ENCODE results near the gene ITGB1BP1.

Gene ITGB1BP1

GRCh38 chr2:9424447-9425164, 1.3 kb upstream of the ITGB1BP1 start:
- Histone ChIP-seq H3K36me3 (ENCODE audit: insufficient read depth, low read length) (peaks cover 14% of the 10 kb centered on the region), H3K27me3 (ENCODE audit: insufficient read depth, low read length) (peaks cover 10% of the 10 kb centered on the region; the same call in 1 of the 2 replicates), H3K9ac (ENCODE audit: low read depth, low read length) (peak overlapping the region; percentile 96), H3K4me1 (ENCODE audit: insufficient read depth, low read length) (0 out of 2 replicates have a peak, but pooled peaks cover 9% of the 10 kb centered on the region), H3K27ac (ENCODE audit: low read depth, low read length) (no peak overlapping the region), H3K9me3 (ENCODE audit: insufficient read depth, low read depth, low read length) (no peaks in the 10 kb centered on the region), H3K4me3 (ENCODE audit: low read length) (peak overlapping the region; percentile 99)
- 74% methylated on average over 11 of the region's 11 CpGs for WGBS

GRCh38 chr2:9423922-9424272, 569 bp upstream of the ITGB1BP1 start:
- WGBS: under 1% methylated on average over 21 of the region's 21 CpGs
- H3K4me3 ChIP-seq (ENCODE audit: low read length): peak overlapping the region; percentile 99

GRCh38 chr2:9422321-9423099, 818 bp downstream of the ITGB1BP1 start:
- 5% methylated on average over 42 of the region's 42 CpGs for WGBS
- Histone ChIP-seq H3K4me1 (ENCODE audit: insufficient read depth, low read length) (0 out of 2 replicates have a peak, but pooled peaks cover 9% of the 10 kb centered on the region), H3K27me3 (ENCODE audit: insufficient read depth, low read length) (peaks cover 10% of the 10 kb centered on the region; the same call in 1 of the 2 replicates), H3K4me3 (ENCODE audit: low read length) (peak overlapping the region; percentile 99), H3K27ac (ENCODE audit: low read depth, low read length) (no peak overlapping the region), H3K36me3 (ENCODE audit: insufficient read depth, low read length) (peaks cover 6% of the 10 kb centered on the region; the same call in 1 of the 2 replicates), H3K9me3 (ENCODE audit: insufficient read depth, low read depth, low read length) (no peaks in the 10 kb centered on the region), H3K9ac (ENCODE audit: low read depth, low read length) (peak overlapping the region; percentile 96)

More at GRCh38 chr2:9423922-9424272, 569 bp upstream of the ITGB1BP1 start:
- 0 out of 2 replicates have a peak, but pooled peaks cover 9% of the 10 kb centered on the region for H3K4me1 ChIP-seq (ENCODE audit: insufficient read depth, low read length)
- peak overlapping the region; percentile 95 for H3K27ac ChIP-seq (ENCODE audit: low read depth, low read length)
- H3K9me3 ChIP-seq (ENCODE audit: insufficient read depth, low read depth, low read length): no peaks in the 10 kb centered on the region
- H3K27me3 ChIP-seq (ENCODE audit: insufficient read depth, low read length): peaks cover 10% of the 10 kb centered on the region; the same call in 1 of the 2 replicates
- H3K9ac ChIP-seq (ENCODE audit: low read depth, low read length): peak overlapping the region; percentile 96
- peaks cover 6% of the 10 kb centered on the region for H3K36me3 ChIP-seq (ENCODE audit: insufficient read depth, low read length)

GRCh38 chr2:9420495-9420894, 2.8 kb downstream of the ITGB1BP1 start:
- Histone ChIP-seq H3K9me3 (ENCODE audit: insufficient read depth, low read depth, low read length) (no peaks in the 10 kb centered on the region), H3K4me3 (ENCODE audit: low read length) (no peak overlapping the region), H3K9ac (ENCODE audit: low read depth, low read length) (no peak overlapping the region), H3K27me3 (ENCODE audit: insufficient read depth, low read length) (peaks cover 10% of the 10 kb centered on the region; the same call in 1 of the 2 replicates), H3K4me1 (ENCODE audit: insufficient read depth, low read length) (0 out of 2 replicates have a peak, but pooled peaks cover 9% of the 10 kb centered on the region), H3K36me3 (ENCODE audit: insufficient read depth, low read length) (peaks cover 9% of the 10 kb centered on the region; the same call in 1 of the 2 replicates), H3K27ac (ENCODE audit: low read depth, low read length) (no peak overlapping the region)
- WGBS: 95% methylated on average over 10 of the region's 10 CpGs

GRCh38 chr2:9419541-9419940, 3.8 kb downstream of the ITGB1BP1 start:
- no peak overlapping the region for H3K9ac ChIP-seq (ENCODE audit: low read depth, low read length)
- H3K36me3 ChIP-seq (ENCODE audit: insufficient read depth, low read length): peaks cover 9% of the 10 kb centered on the region; the same call in 1 of the 2 replicates

GRCh38 chr2:9418746-9419145, 4.6 kb downstream of the ITGB1BP1 start:
- Histone ChIP-seq H3K36me3 (ENCODE audit: insufficient read depth, low read length) (peaks cover 9% of the 10 kb centered on the region; the same call in 1 of the 2 replicates), H3K9ac (ENCODE audit: low read depth, low read length) (no peak overlapping the region), H3K4me1 (ENCODE audit: insufficient read depth, low read length) (no peaks in the 10 kb centered on the region), H3K27ac (ENCODE audit: low read depth, low read length) (no peak overlapping the region), H3K27me3 (ENCODE audit: insufficient read depth, low read length) (peaks cover 10% of the 10 kb centered on the region; the same call in 1 of the 2 replicates), H3K4me3 (ENCODE audit: low read length) (no peak overlapping the region), H3K9me3 (ENCODE audit: insufficient read depth, low read depth, low read length) (no peaks in the 10 kb centered on the region)
- 92% methylated on average over 4 of the region's 4 CpGs for WGBS

More at GRCh38 chr2:9419541-9419940, 3.8 kb downstream of the ITGB1BP1 start:
- H3K27ac ChIP-seq (ENCODE audit: low read depth, low read length): no peak overlapping the region
- no peak overlapping the region for H3K4me3 ChIP-seq (ENCODE audit: low read length)
- H3K9me3 ChIP-seq (ENCODE audit: insufficient read depth, low read depth, low read length): no peaks in the 10 kb centered on the region
- 0 out of 2 replicates have a peak, but pooled peaks cover 4% of the 10 kb centered on the region for H3K4me1 ChIP-seq (ENCODE audit: insufficient read depth, low read length)
- peaks cover 10% of the 10 kb centered on the region; the same call in 1 of the 2 replicates for H3K27me3 ChIP-seq (ENCODE audit: insufficient read depth, low read length)
- WGBS: 95% methylated on average over 2 of the region's 3 CpGs

GRCh38 chr2:9417725-9418124, 5.6 kb downstream of the ITGB1BP1 start:
- WGBS: 93% methylated on average over 3 of the region's 3 CpGs
- peaks cover 9% of the 10 kb centered on the region; the same call in 1 of the 2 replicates for H3K36me3 ChIP-seq (ENCODE audit: insufficient read depth, low read length)
- H3K27ac ChIP-seq (ENCODE audit: low read depth, low read length): no peak overlapping the region
- H3K4me3 ChIP-seq (ENCODE audit: low read length): no peak overlapping the region
- H3K9ac ChIP-seq (ENCODE audit: low read depth, low read length): no peak overlapping the region
- H3K9me3 ChIP-seq (ENCODE audit: insufficient read depth, low read depth, low read length): no peaks in the 10 kb centered on the region
- no peaks in the 10 kb centered on the region for H3K4me1 ChIP-seq (ENCODE audit: insufficient read depth, low read length)
- H3K27me3 ChIP-seq (ENCODE audit: insufficient read depth, low read length): peaks cover 10% of the 10 kb centered on the region; the same call in 1 of the 2 replicates

- Histone ChIP-seq H3K4me1 (ENCODE audit: insufficient read depth, low read length) (no peaks in the 10 kb centered on the region), H3K36me3 (ENCODE audit: insufficient read depth, low read length) (peaks cover 12% of the 10 kb centered on the region; the same call in 1 of the 2 replicates)
- WGBS: 91% methylated on average over 7 of the region's 7 CpGs
Observed at GRCh38 chr2:9416962-9417316, 6.4 kb downstream of the ITGB1BP1 start.

GRCh38 chr2:9416267-9416961, 6.9 kb downstream of the ITGB1BP1 start:
- no peak overlapping the region for H3K9ac ChIP-seq (ENCODE audit: low read depth, low read length)
- H3K4me1 ChIP-seq (ENCODE audit: insufficient read depth, low read length): no peaks in the 10 kb centered on the region
- H3K36me3 ChIP-seq (ENCODE audit: insufficient read depth, low read length): peaks cover 13% of the 10 kb centered on the region
- no peaks in the 10 kb centered on the region for H3K27me3 ChIP-seq (ENCODE audit: insufficient read depth, low read length)
- H3K9me3 ChIP-seq (ENCODE audit: insufficient read depth, low read depth, low read length): no peaks in the 10 kb centered on the region
- WGBS: 93% methylated on average over 9 of the region's 9 CpGs
- no peak overlapping the region for H3K27ac ChIP-seq (ENCODE audit: low read depth, low read length)
- no peak overlapping the region for H3K4me3 ChIP-seq (ENCODE audit: low read length)

More at GRCh38 chr2:9416962-9417316, 6.4 kb downstream of the ITGB1BP1 start:
- no peak overlapping the region for H3K9ac ChIP-seq (ENCODE audit: low read depth, low read length)
- H3K4me3 ChIP-seq (ENCODE audit: low read length): no peak overlapping the region
- H3K27ac ChIP-seq (ENCODE audit: low read depth, low read length): no peak overlapping the region
- H3K9me3 ChIP-seq (ENCODE audit: insufficient read depth, low read depth, low read length): no peaks in the 10 kb centered on the region
- peaks cover 4% of the 10 kb centered on the region; the same call in 1 of the 2 replicates for H3K27me3 ChIP-seq (ENCODE audit: insufficient read depth, low read length)

GRCh38 chr2:9415516-9416169, 7.7 kb downstream of the ITGB1BP1 start:
- no peak overlapping the region for H3K27ac ChIP-seq (ENCODE audit: low read depth, low read length)
- H3K36me3 ChIP-seq (ENCODE audit: insufficient read depth, low read length): peaks cover 21% of the 10 kb centered on the region
- no peaks in the 10 kb centered on the region for H3K27me3 ChIP-seq (ENCODE audit: insufficient read depth, low read length)
- no peak overlapping the region for H3K4me3 ChIP-seq (ENCODE audit: low read length)
- H3K9me3 ChIP-seq (ENCODE audit: insufficient read depth, low read depth, low read length): no peaks in the 10 kb centered on the region
- no peak overlapping the region for H3K9ac ChIP-seq (ENCODE audit: low read depth, low read length)
- 96% methylated on average over 16 of the region's 16 CpGs for WGBS
- H3K4me1 ChIP-seq (ENCODE audit: insufficient read depth, low read length): no peaks in the 10 kb centered on the region
